OCI-LY7 (cell line): Measurements from ENCODE around the gene GAGE12C.
"Not testable (repeated sequence)": the region's sequence is repeated elsewhere in the genome, so short reads cannot be mapped to it uniquely, and the experiment has no call there.

ENCODE experiments used
- EZH2phosphoT487 ChIP-seq: fragments of 200-600 bp; sonication (generic); IDR thresholded peaks from 2 replicates; pipeline ENCODE4 v1.6.1; 2018; ENCODE audit warnings: low read depth, borderline replicate concordance, mild to moderate bottlenecking, mixed run types, antibody characterized with exemption, low read length, moderate library complexity, mixed read lengths
- TF ChIP-seq, protein P1 (sequence below): fragments of 200-600 bp; sonication (generic); conservative IDR thresholded peaks from 2 replicates; pipeline ENCODE4 v1.5.1; 2014; ENCODE audit warnings: mild to moderate bottlenecking, antibody characterized with exemption, low read length, moderate library complexity, mixed read lengths

- TF ChIP-seq, protein P1, sequence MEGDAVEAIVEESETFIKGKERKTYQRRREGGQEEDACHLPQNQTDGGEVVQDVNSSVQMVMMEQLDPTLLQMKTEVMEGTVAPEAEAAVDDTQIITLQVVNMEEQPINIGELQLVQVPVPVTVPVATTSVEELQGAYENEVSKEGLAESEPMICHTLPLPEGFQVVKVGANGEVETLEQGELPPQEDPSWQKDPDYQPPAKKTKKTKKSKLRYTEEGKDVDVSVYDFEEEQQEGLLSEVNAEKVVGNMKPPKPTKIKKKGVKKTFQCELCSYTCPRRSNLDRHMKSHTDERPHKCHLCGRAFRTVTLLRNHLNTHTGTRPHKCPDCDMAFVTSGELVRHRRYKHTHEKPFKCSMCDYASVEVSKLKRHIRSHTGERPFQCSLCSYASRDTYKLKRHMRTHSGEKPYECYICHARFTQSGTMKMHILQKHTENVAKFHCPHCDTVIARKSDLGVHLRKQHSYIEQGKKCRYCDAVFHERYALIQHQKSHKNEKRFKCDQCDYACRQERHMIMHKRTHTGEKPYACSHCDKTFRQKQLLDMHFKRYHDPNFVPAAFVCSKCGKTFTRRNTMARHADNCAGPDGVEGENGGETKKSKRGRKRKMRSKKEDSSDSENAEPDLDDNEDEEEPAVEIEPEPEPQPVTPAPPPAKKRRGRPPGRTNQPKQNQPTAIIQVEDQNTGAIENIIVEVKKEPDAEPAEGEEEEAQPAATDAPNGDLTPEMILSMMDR: not testable (repeated sequence)
- TF ChIP-seq EZH2phosphoT487: not testable (repeated sequence)
These were observed 38.1 kb downstream of the GAGE12C start, which contains the start of gene GAGE12G for GRCh38 chrX:49570100-49570499.
